Heart left ventricle (tissue), 13 donors: Measurements from ENCODE around the gene ERP27.

Experiments used
- POLR2A ChIP-seq, 2 donors: fragments of 450-650 bp; IDR thresholded peaks; one replicate each; pipeline ENCODE4 v1.6.1; 2017; ENCODE audit warnings: antibody characterized with exemption in 2 of 2, mild to moderate bottlenecking in 2 of 2, moderate library complexity in 2 of 2
- TF ChIP-seq, protein P1 (sequence below), 12 donors: fragments of 200-600 bp; sonication (generic) in 4 of 12; IDR thresholded peaks; one replicate each; pipeline versions ENCODE4 v1.5.0 to v1.8.0; 2018 to 2022; ENCODE audit warnings: antibody characterized with exemption in 12 of 12, mild to moderate bottlenecking in 5 of 12
- donor health status: ischemic (EF 13 %, LVEDD 7.1; RV severe dilation, severe dysfunction).
- donor health status: DM: no; HTN: yes; CAD: no.
- donor health status: DM: no; HTN: no; CAD: no.
- donor health status: ischemic (EF 25% LVEDD 6.9; RV normal size, moderate dysfunction).
- donor health status: ischemic (EF 25% LVEDD 5.7; RV mildly dilated, moderate dysfunction).
- donor health status: ischemic (EF 35%, LVEDD 5.7; RV mildly dilated, moderate dysfunction).
- donor health status: nonischemic (EF 11% LVEDD 7.7; RV severe dilation, severe dysfunction).
- donor health status: DM: yes; HTN: yes; CAD: no.
- donor health status: PGD.
- donor health status: ischemic (EF 29% LVEDD 5.4; RV normal size, mild dysfunction).
- donor health status: nonischemic (EF 23%, LVEDD 6.1; RV moderate dilation, normal function).

DNA sequence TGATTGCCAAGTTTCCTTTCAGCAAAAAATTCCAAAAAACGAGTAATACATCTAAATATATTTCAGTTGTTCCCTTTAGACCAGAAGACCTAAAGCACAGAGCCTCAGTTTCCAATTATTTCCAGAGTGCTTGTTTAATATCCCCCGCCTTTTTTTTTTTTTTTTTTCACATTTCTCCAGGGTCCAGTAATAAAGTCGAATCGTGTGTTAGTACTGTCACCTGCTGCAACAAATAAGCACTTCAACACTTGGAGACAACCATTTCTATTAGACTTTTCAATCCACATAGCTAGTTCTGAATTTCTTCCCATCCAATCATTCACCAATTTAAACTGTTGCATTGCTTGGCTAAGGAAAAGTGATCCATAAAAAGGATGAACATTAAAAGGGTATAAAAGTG is 48.1 kb upstream of the ERP27 start:
- TF ChIP-seq, protein P1, sequence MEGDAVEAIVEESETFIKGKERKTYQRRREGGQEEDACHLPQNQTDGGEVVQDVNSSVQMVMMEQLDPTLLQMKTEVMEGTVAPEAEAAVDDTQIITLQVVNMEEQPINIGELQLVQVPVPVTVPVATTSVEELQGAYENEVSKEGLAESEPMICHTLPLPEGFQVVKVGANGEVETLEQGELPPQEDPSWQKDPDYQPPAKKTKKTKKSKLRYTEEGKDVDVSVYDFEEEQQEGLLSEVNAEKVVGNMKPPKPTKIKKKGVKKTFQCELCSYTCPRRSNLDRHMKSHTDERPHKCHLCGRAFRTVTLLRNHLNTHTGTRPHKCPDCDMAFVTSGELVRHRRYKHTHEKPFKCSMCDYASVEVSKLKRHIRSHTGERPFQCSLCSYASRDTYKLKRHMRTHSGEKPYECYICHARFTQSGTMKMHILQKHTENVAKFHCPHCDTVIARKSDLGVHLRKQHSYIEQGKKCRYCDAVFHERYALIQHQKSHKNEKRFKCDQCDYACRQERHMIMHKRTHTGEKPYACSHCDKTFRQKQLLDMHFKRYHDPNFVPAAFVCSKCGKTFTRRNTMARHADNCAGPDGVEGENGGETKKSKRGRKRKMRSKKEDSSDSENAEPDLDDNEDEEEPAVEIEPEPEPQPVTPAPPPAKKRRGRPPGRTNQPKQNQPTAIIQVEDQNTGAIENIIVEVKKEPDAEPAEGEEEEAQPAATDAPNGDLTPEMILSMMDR (IDR thresholded peaks at IDR 0.05), result peak in 7 of 12 donors; percentile 29 to 49 (median 32)
- TF ChIP-seq POLR2A (IDR thresholded peaks at IDR 0.05), result no peak
